HepG2 (cell line): Measurements from ENCODE around the gene ZBTB26. TPM values are rescaled to one million over a fixed set of nuclear protein-coding genes. Genes with fewer than 3 reads are reported as not detected.

Source experiments
- ATF6 ChIP-seq: sonication (generic); formaldehyde crosslinking; conservative IDR thresholded peaks from 2 replicates; pipeline ENCODE4 v1.4.0; 2020; ENCODE audit warnings: missing genetic modification reagents
- CC2D1A ChIP-seq: sonication (generic); formaldehyde crosslinking; IDR thresholded peaks from 2 replicates; pipeline ENCODE4 v1.8.1; 2023; ENCODE audit warnings: mild to moderate bottlenecking, missing genetic modification reagents
- GATA4 ChIP-seq: sonication (generic); IDR thresholded peaks from 2 replicates; pipeline ENCODE4 v1.6.1; 2016; ENCODE audit warnings: antibody characterized with exemption, low read depth, borderline replicate concordance
- HOXA5 ChIP-seq: sonication (generic); formaldehyde crosslinking; IDR thresholded peaks from 2 replicates; pipeline ENCODE4 v1.4.0; 2020; ENCODE audit warnings: missing genetic modification reagents
- KAT7 ChIP-seq: IDR thresholded peaks from 2 replicates; pipeline ENCODE4 v1.6.1; 2018; ENCODE audit warnings: borderline replicate concordance, missing compliant biosample characterization
- MTF2 ChIP-seq: sonication (generic); formaldehyde crosslinking; IDR thresholded peaks from 2 replicates; pipeline ENCODE4 v1.5.0; 2020; ENCODE audit warnings: missing genetic modification reagents, borderline replicate concordance
- NR2F6 ChIP-seq, 2 experiments: IDR thresholded peaks; 2 replicates each; pipeline ENCODE4 v1.6.1; 2016; ENCODE audit warnings: antibody characterized with exemption in 1 of 2, mild to moderate bottlenecking in 1 of 2
- PHF5A ChIP-seq: IDR thresholded peaks from one replicate; pipeline ENCODE4 v1.6.1; 2018; ENCODE audit warnings: low read depth, missing genetic modification reagents; ENCODE audit not compliant: unreplicated experiment
- PRMT3 ChIP-seq: sonication (generic); formaldehyde crosslinking; IDR thresholded peaks from 2 replicates; pipeline ENCODE4 v1.8.1; 2022; ENCODE audit warnings: low read depth, mild to moderate bottlenecking, moderate library complexity, missing genetic modification reagents, borderline replicate concordance
- RARG ChIP-seq: sonication (generic); formaldehyde crosslinking; IDR thresholded peaks from 2 replicates; pipeline ENCODE4 v1.4.0; 2020; ENCODE audit warnings: low read depth, mild to moderate bottlenecking, missing genetic modification reagents
- WIZ ChIP-seq: sonication (generic); formaldehyde crosslinking; IDR thresholded peaks from 2 replicates; pipeline ENCODE4 v1.5.1; 2020; ENCODE audit warnings: mild to moderate bottlenecking, missing genetic modification reagents
- ZMYM4 ChIP-seq: sonication (generic); formaldehyde crosslinking; IDR thresholded peaks from 2 replicates; pipeline ENCODE4 v1.8.1; 2023; ENCODE audit warnings: mild to moderate bottlenecking, missing genetic modification reagents
- ZNF20 ChIP-seq: sonication (generic); formaldehyde crosslinking; IDR thresholded peaks from 2 replicates; pipeline ENCODE4 v1.4.0; 2020; ENCODE audit warnings: mild to moderate bottlenecking, moderate library complexity, missing genetic modification reagents
- ZNF333 ChIP-seq: sonication (generic); formaldehyde crosslinking; IDR thresholded peaks from 2 replicates; pipeline ENCODE4 v1.4.0; 2020; ENCODE audit warnings: mild to moderate bottlenecking, missing genetic modification reagents, borderline replicate concordance
- ZNF570 ChIP-seq: sonication (generic); formaldehyde crosslinking; IDR thresholded peaks from 2 replicates; pipeline ENCODE4 v1.4.0; 2020; ENCODE audit warnings: mild to moderate bottlenecking, missing genetic modification reagents, borderline replicate concordance
- ZNF580 ChIP-seq: IDR thresholded peaks from 2 replicates; pipeline ENCODE4 v1.6.1; 2016; ENCODE audit warnings: low read depth, borderline replicate concordance
- ZNF607 ChIP-seq: sonication (generic); formaldehyde crosslinking; IDR thresholded peaks from 2 replicates; pipeline ENCODE4 v1.5.1; 2020; ENCODE audit warnings: missing genetic modification reagents, mild to moderate bottlenecking, borderline replicate concordance
- ZNF772 ChIP-seq: sonication (generic); formaldehyde crosslinking; IDR thresholded peaks from 2 replicates; pipeline ENCODE4 v1.5.0; 2020; ENCODE audit warnings: mild to moderate bottlenecking, missing genetic modification reagents
- polyA plus RNA-seq, 8 experiments: library from polyadenylated mRNA; depleted of rRNA in 3 of 8; stranded (reverse) in 7 of 8; unstranded in 1 of 8; fragments of >200 nt; fragmentation: Illumina TruSeq in 4 of 8; extraction: Trizol in 4 of 8; gene quantifications; 2 replicates each; pipeline versions ENCODE4 v1.2.1 to v1.2.3, GENCODE V29; 2011 to 2016; ENCODE audit warnings: low read depth in 4 of 8, missing spikeins in 1 of 8, mixed read lengths in 1 of 8; ENCODE audit not compliant: insufficient read depth in 1 of 8
- total RNA-seq, 5 experiments: library from RNA; depleted of rRNA; stranded (reverse); fragments of >200 nt; fragmentation: Illumina TruSeq; extraction: Trizol; gene quantifications; 2 replicates each; pipeline ENCODE4 v1.2.3, GENCODE V29; 2016; ENCODE audit warnings: low read depth in 1 of 5
- TF ChIP-seq, protein P1 (sequence below): sonication (generic); formaldehyde crosslinking; IDR thresholded peaks from 2 replicates; pipeline ENCODE4 v1.8.0; 2022; ENCODE audit warnings: mild to moderate bottlenecking, missing genetic modification reagents
- TF ChIP-seq, protein P2 (sequence below): IDR thresholded peaks from 2 replicates; pipeline ENCODE4 v1.6.1; 2016; ENCODE audit warnings: missing compliant biosample characterization, missing genetic modification reagents, borderline replicate concordance
- TF ChIP-seq, protein P3 (sequence below): sonication (generic); formaldehyde crosslinking; IDR thresholded peaks from 2 replicates; pipeline ENCODE4 v1.8.1; 2023; ENCODE audit warnings: mild to moderate bottlenecking, moderate library complexity, missing genetic modification reagents
- TF ChIP-seq, protein P4 (sequence below): sonication (generic); formaldehyde crosslinking; IDR thresholded peaks from 2 replicates; pipeline ENCODE4 v1.5.0; 2020; ENCODE audit warnings: missing genetic modification reagents, mild to moderate bottlenecking, borderline replicate concordance

The ZBTB26 gene
- total and polyA plus RNA-seq, 2 of the 13 experiments (the other 11 are each of a cell fraction or from before 2014, with no cell fraction given): 4.5 to 8.6 TPM

- TF ChIP-seq, protein P1, sequence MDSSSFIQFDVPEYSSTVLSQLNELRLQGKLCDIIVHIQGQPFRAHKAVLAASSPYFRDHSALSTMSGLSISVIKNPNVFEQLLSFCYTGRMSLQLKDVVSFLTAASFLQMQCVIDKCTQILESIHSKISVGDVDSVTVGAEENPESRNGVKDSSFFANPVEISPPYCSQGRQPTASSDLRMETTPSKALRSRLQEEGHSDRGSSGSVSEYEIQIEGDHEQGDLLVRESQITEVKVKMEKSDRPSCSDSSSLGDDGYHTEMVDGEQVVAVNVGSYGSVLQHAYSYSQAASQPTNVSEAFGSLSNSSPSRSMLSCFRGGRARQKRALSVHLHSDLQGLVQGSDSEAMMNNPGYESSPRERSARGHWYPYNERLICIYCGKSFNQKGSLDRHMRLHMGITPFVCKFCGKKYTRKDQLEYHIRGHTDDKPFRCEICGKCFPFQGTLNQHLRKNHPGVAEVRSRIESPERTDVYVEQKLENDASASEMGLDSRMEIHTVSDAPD (CRISPR knock-in tag): no peak
- TF ChIP-seq RARG (CRISPR knock-in tag) (no peak), PHF5A (CRISPR knock-in tag) (peak; percentile 69), ZNF607 (no peak; the same call in 1 of the 2 replicates), NR2F6 (IDR thresholded peaks at IDR 0.05) (no peak), NR2F6 (CRISPR knock-in tag; IDR thresholded peaks at IDR 0.05) (0 out of 2 replicates have a peak, but pooled peaks have one; percentile 20), GATA4 (no peak), CC2D1A (CRISPR knock-in tag) (no peak), ZMYM4 (CRISPR knock-in tag) (0 out of 2 replicates have a peak, but pooled peaks have one; percentile 35), PRMT3 (CRISPR knock-in tag) (no peak), ATF6 (CRISPR knock-in tag) (no peak), ZNF570 (CRISPR knock-in tag) (no peak), ZNF772 (peak; percentile 36; the same call in 1 of the 2 replicates), KAT7 (CRISPR knock-in tag) (no peak), ZNF333 (no peak), HOXA5 (CRISPR knock-in tag) (no peak), MTF2 (no peak), ZNF20 (CRISPR knock-in tag) (no peak), ZNF580 (CRISPR knock-in tag) (peak; percentile 53; the same call in 1 of the 2 replicates), WIZ (CRISPR knock-in tag) (no peak)
- TF ChIP-seq, protein P2, sequence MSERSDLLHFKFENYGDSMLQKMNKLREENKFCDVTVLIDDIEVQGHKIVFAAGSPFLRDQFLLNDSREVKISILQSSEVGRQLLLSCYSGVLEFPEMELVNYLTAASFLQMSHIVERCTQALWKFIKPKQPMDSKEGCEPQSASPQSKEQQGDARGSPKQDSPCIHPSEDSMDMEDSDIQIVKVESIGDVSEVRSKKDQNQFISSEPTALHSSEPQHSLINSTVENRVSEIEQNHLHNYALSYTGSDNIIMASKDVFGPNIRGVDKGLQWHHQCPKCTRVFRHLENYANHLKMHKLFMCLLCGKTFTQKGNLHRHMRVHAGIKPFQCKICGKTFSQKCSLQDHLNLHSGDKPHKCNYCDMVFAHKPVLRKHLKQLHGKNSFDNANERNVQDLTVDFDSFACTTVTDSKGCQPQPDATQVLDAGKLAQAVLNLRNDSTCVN (CRISPR knock-in tag): no peak
- TF ChIP-seq, protein P3, sequence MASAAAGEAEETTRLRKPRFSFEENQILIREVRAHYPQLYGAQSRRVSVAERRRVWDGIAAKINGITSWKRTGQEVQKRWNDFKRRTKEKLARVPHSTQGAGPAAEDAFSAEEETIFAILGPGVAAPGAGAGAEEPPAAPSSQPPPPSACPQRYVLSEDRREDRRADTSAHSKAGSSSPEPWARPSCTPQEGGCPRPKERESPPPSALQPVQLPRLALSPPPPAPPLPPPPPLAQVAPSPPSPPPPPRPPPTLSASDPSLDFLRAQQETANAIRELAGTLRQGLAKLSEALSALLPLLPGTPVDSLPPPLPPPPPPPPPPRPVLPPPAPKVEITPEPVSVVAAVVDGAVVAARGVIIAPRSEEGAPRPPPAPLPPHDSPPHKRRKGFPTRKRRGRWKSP: no peak
- TF ChIP-seq, protein P4, sequence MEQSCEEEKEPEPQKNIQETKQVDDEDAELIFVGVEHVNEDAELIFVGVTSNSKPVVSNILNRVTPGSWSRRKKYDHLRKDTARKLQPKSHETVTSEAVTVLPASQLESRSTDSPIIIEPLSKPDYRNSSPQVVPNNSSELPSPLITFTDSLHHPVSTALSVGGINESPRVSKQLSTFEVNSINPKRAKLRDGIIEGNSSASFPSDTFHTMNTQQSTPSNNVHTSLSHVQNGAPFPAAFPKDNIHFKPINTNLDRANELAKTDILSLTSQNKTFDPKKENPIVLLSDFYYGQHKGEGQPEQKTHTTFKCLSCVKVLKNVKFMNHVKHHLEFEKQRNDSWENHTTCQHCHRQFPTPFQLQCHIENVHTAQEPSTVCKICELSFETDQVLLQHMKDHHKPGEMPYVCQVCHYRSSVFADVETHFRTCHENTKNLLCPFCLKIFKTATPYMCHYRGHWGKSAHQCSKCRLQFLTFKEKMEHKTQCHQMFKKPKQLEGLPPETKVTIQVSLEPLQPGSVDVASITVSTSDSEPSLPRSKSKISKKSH (CRISPR knock-in tag): no peak
Observed at GRCh38 chr9:122936464-122936863, 5.2 kb upstream of the ZBTB26 start (continued).
